NCI-H510A (cell line): ENCODE measurements around the gene SMAD7.

Experiments used
- DNase-seq: peaks from one replicate; lab custom pipeline; 2025; lab: John Stamatoyannopoulos, UW

The SMAD7 gene

DNA sequence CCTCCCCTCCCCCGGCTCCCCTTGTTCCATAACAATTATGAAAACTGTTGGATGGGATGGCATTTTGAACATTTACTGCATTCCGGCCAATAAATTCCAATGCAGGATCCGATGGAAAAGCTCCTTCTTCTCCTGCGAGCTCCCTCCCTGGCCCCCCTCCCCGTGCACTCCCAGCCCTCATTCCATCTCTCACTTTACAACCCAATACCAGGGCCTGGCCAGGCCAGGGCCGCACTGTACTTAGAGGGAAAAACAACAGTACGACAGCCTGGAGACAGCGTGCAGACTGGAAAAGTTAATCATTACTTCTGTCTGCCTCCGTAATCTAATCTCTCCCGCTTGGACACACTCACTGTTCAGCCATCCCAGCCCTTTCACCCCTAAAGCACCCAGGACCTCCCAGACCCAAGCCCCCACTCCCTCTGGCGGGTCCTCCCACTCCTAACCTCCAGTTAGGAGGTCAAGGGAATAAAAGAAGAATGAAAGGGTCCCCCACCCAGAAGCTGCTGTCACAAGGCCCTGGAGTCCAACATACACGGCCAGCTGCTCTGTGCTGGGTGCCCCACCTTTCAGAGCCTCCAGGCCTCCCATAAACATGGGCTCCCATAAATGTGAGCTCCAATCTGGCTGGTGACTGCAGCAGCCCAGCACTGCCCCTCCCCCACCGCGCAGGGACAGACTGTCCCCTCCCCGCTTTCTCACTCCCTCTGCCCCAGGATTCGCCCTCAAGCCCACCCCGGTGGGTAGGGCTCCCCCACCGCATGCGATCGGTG, 20.6 kb downstream of the SMAD7 start:
- DNase-seq = no peak

DNA sequence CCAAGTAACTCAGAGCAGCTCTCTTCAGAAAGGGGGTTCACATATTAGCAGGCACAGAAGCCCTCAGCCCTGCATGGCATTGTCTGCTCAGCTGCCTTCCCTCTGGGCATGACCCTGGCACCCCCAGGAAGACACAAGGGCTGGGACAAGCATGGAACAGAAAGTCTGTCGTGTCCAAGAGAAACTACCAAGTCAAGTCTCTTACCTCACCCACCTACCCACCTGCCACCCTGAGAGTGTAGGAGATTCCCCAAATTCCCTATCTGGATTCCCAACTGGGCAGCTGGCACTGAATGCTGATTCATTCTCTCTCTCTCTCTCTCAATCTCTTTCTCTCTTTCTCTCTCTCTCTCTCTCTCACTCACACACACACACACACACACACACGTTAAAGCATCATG, 21.6 kb downstream of the SMAD7 start:
- no peak for DNase-seq

DNA sequence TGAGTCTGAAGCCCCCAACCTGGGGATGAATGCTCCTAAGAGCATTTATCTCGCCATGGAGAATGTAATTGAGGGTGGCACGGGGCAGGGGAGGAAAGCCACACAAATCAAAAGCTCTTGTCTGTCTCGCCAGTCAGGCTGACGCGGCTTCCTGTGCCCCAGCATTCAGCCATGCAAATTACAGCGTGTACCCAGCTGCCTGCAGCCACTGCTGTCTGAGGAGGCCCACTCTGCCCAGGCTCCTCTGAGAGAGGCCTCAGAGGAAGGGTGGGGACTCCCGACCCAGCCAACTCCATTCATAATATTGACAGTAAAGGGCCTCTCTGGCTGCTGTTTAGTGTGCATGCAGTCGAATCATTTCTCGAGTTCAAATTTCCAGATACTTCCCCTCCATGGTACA, 22.0 kb downstream of the SMAD7 start:
- peak; percentile 58 for DNase-seq

- DNase-seq = no peak
These were observed 23.3 kb downstream of the SMAD7 start for GRCh38 chr18:48927286-48928080.

DNA sequence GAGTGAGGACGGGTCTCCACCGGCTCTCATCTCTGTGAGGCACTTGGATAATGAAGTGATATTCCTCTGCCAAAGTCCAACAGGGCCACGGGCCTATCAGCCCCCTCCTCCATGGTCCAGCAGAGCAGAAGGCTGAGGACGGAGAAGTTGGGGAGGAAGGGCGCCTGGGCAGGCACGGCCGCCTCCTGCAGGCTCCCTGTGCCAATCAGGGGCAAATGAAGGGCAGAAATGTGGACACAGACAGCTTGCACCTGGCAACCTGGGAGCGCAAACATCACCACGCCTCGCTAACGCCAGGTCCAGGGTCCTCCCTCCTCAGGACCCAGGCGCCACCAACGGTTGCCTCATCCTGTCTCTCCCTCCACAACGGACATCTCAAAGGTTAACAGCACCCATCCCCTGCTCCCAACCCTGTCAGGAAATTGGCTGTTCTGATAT, 24.3 kb downstream of the SMAD7 start:
- peak; percentile 35 for DNase-seq

DNA sequence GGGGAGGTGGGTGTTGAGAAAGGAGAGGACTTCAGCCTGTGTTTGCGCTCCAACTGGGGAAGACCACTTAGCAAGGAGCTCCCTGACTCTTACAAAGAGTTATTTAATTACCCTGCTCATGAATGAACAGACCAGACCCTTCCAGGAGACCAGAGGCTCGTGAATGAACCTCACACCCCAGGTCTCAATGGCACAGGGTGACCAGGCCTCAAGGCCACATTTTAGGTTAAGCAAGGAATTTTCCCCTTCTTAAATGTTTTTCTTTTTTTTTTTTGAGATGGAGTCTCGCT, 25.3 kb downstream of the SMAD7 start:
- DNase-seq = no peak

DNA sequence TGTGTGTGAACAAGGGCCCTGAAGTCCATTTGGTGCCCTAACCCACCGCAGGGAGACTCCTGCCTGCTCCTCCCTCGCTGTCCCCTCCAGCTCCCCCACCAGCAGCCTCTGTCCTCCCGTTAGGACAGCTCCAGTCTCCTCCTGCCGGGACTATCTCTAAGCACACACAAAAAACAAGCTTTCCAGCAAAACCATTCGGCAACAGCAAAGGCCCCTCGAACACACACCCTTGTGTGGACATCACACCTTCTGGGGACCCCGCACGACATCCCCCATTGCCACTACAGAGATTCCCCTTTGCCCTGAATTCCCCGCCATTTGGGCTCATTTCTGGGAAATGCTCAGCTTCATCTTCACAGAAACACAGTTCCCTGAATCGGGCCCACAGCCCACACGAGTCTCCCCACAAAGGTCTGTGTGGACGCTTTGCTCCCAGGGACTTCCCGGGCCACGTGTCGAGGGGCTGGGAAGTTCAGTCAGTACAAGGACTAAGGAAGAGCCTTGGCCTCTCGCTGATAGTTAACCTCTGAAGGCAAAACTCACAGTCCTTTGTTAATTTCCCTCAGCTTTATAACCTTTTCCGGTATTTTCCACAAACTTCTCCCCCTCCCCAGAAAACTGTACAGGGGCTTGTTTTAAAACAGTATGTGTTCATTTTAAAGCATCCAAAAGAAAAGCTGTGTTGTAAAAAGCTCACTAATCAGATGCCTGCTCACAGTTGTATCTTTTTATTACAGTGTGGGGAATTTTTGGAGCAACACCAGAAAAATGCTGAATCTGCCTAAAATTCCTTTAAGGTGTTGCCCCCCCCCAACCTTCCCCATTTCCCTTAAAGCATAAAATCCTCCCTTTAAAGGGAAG, 25.9 kb downstream of the SMAD7 start:
- no peak for DNase-seq

- no peak for DNase-seq
These were observed 26.8 kb downstream of the SMAD7 start for GRCh38 chr18:48923746-48924629.

DNA sequence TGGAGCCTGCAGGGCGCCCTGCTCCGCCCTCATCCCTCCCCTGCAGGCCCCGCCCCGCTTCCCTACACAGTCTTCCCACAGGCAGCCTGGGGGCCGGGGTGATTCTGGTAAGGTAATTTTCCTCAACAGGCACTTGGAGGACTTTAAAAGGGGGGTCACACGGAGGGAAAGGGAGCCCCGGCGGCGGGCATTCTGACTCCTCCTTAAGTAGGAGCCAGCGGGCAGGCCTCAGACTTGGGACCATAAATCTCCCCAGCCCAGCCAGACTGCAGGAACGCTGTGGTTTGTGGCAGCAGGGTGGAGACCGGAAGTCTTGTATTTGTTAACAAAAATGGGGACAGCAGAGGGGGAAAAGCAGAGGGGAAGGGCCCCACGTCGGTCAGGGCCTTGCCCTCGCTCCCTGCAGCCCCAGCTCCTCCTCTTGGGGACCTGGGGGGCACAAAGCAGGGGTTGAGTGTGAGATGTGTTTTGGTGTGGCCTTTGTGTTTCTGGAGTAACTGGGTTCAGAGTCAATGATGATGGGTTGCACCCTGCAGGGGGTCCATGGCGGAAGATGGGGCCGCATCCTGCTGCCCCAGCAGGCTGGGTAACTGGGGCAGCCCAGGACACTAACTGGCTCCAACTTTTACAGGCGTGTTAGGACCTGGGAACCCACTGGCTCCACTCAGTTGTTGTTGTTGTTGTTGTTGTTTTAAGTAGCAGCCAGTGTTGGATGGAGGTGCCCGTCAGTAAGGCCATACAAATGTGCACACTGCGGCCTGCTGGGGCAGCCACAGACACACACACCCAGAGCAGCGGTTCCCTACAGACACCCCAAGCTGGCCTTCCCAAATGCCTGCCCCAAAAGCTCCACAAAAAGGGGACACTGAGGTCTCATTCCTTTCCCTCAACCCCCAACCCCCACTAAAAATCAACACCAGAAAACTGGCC, 27.7 kb downstream of the SMAD7 start:
- DNase-seq = peak; percentile 25

GRCh38 chr18:48922226-48922800, 28.5 kb downstream of the SMAD7 start:
- no peak for DNase-seq

- no peak for DNase-seq
These were observed 29.2 kb downstream of the SMAD7 start for GRCh38 chr18:48921305-48922225.

DNA sequence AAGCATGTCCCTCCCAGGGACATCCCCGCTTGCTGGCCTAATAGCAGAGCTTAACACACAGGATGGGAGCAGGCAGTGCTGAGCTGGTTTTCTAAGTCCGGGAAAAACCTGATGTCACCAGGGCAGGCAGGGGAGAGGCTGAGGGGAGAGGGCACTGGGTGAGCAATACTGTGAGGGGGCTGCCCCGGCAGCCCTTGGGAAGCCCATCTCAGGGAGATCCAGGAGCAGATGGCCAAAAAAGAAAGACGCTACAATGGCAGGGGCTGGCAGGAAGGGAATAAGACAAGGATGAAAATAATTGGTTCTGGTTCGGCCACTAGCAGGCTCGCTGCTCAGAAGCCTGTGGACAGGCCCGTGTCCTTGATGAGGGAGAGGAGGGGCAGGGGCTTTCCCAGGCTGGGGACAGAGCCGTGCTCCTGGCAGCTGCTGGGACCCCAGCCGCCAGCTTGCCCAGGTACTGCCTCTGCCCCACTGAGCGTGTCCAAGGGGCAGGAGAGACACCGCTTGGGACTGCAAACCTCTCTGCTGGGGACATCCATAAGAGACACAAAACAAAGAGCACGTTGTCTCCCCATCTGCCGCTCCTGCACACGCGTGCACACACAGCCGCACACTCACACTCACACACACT, 30.2 kb downstream of the SMAD7 start:
- DNase-seq = no peak

GRCh38 chr18:48919547-48919946, 31.2 kb downstream of the SMAD7 start:
- DNase-seq = no peak

GRCh38 chr18:48918660-48919456, 31.9 kb downstream of the SMAD7 start:
- no peak for DNase-seq

GRCh38 chr18:48917579-48918517, 32.9 kb downstream of the SMAD7 start:
- DNase-seq = no peak

DNA sequence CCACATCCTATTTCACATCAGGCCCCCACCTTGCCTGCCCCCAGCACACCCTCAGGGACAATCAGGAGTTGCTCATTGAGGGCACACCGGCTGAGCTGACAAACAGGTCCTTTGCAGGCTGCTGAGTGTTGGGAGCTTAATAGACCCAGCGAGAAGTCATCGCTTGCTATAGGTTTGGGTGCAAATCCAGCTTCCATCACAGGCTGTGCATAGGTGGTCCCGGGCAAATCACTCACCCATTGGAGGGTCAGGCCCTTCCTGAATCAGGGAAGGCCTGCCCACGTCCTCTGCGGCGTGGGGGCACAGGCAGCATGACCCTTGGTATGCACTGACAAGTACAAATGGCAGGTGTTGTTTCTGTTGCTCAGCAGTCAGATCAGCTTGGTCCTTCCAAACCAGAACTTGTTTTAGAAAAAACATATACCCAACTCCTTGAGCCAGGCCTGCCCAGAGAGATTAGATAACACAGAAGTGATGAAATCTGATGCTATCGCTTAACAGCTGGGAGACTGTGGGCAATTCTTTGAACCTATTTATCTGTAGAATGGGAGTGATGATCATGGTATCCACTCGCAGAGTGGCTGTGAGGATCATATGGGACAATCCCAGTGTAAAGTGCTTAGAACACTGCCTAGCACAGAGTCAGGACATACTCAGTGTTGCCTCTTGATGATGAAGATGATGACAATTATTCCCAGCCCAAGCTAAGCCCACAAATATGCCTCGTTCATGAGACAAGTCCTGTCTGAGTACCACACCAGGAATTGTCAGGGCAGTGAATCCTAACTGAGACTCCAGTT, 34.9 kb downstream of the SMAD7 start:
- DNase-seq = no peak
